Fibroblast of skin of right biceps (primary cell): ENCODE data around the gene RNU6-9.

Source experiments
- DNase-seq: peaks from one replicate; pipeline ENCODE4 v3.0.0-alpha.2; 2013

Gene RNU6-9

DNA sequence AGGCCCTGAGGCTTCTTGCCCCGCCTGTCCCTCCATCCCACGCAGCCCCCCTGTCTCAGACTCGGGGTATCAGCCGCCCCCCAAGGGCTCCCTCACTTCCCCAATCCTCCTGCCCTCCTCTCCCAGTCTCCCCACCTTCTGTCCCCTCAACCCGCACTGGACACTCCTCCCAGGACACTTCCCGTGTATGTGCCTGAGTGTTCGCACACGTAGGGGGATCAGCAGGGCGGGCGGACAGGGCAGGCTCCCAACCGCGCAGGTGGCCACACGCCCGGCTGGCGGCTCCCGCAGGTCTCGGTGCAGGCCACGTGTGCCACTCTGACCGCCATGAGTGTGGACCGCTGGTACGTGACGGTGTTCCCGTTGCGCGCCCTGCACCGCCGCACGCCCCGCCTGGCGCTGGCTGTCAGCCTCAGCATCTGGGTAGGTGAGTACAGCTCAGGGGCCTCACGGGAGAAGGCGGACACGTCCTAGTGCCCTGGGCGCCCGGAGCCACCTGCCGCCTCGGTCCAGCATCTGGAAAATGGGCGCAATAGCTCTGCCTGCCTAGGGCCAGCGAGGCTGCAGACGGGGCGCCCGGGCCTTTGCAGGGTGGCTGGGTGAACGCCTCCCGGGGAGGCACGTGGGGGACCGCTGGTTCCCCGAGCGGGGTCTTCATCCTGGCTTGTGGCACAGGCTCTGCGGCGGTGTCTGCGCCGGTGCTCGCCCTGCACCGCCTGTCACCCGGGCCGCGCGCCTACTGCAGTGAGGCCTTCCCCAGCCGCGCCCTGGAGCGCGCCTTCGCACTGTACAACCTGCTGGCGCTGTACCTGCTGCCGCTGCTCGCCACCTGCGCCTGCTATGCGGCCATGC, 26.1 kb downstream of the RNU6-9 start:
- no peak for DNase-seq

GRCh38 chr19:920051-920864, 27.0 kb downstream of the RNU6-9 start:
- DNase-seq: no peak

- DNase-seq: no peak
These were observed 31.3 kb downstream of the RNU6-9 start for GRCh38 chr19:924553-925086.

DNA sequence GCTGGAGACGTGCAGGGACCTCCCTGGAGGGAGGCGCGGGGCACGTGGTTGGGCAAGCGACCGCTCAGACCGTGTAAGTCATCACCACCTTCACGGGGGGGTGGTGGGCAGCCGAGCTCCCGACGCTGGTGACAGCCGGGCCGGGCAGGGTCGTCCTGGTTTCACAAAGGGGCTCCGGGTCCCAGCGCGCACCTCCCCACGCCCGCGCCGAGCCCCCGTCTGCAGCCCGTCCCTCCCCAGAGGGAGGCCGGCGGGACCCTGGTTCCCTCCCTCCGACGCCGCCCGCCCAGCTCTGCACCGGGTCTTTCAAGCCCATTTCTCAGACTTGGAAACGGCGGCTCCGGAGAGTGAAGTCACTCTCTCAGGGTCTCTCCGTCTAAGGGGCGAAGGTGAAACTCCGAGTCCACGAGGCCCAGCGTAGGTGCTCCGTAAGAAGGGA, 31.8 kb downstream of the RNU6-9 start:
- DNase-seq: peak; percentile 44

DNA sequence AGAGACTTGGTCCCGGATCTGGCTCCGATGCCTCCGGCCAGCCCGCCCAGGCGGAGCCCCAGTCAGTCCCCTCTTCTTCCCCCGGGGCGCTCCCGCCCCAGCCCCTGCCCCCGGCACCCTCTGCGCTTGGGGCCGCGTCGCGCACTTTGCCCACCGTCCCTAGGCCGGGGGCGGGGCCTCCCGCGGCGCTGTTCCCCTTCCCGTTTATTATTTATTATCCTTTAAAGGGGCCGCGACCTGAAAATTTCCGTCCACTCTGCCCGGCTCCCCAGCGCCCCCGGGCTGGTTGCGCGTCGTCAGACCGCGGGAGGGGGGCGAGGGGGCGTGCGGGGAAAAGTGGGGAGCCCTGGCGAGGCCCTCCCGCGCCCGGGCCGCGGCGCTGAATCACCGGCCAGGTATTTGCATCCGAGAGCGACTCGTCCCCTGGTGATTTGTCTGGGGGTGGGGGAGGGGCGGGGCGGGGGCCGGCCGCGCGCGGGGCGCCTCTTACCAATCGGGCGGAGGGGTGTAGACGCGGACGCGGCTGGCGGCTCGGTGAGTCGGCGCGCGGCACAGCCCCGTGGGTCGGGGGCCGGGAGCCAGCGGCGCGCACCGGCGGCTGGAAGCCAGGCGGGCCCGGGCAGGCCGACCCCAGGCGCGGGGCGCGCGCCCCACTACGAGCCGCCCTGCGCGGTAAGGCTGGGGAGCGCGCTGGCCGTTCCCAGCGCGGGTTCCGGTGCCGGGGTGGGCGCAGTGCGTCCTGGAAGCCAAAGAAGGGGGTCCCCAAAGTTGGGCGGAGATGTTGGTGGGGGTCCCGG, 32.4 kb downstream of the RNU6-9 start, which contains the start of gene ARID3A:
TSS of gene ARID3A (plus strand) at position 510 of the 797 bp plus-strand sequence. CDS start 3,494 bp downstream, outside the sequence.
- DNase-seq: peak; percentile 89

- no peak for DNase-seq
These were observed 33.0 kb downstream of the RNU6-9 start for GRCh38 chr19:926323-926588.

DNA sequence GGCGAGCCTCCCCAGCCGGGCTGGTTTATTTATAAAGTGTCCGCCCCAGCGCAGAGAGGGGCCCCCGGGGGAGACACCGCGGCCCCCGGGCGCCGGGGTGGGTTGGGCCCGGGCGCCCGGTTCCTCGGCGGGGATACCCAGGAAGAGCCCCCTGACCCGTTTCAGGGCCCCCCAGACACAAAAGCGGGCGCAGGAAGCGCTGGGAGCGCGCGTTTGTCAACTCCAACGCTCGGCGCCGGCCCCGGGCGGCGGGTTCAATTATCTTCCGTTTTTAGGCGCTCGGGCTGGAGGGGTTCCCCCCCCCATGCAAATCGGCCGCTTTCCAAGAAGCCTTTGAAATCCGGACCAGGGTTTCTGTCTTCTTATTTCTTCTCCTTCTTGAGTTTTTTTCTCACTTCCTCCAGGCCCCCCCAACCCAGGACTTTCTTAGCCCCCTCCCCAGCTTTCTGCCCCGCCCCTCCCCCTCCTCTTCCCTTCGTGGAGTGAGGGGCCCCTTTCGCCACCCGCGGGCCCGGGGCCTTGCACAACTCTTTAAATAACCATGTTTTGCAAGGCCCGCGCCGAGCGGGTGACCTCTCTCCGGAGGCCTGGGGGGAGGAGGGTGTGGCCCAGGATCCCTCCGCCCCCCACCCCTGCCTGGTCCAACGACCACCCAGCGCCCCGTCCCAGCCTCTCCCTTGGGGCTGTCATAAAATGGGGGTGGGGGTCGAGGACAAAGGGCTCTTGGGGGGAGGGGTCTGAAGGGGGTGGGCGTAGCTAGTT, 33.5 kb downstream of the RNU6-9 start:
- DNase-seq: peak; percentile 42

DNA sequence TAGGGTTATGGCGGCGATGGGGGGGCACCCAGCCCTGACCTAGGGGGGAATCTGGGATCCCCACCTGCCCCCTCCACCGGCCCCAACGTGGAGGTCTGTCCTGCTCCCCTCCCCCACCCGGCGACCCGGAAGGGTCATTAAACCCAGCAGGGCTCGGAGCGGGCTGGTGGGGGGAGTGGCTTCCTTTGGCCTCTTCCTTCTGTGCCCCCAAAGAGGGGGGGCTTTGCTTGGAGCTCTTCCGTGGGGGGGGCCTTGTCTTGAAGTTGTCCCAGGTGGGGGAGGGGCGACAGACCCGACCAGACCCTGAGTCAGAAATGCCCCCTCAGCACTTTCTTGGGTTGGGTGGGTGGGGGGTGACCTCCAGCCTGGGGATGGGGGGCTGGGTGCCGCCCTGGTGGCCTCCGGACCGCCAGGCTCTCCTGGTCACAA, 34.1 kb downstream of the RNU6-9 start:
- DNase-seq: no peak

DNA sequence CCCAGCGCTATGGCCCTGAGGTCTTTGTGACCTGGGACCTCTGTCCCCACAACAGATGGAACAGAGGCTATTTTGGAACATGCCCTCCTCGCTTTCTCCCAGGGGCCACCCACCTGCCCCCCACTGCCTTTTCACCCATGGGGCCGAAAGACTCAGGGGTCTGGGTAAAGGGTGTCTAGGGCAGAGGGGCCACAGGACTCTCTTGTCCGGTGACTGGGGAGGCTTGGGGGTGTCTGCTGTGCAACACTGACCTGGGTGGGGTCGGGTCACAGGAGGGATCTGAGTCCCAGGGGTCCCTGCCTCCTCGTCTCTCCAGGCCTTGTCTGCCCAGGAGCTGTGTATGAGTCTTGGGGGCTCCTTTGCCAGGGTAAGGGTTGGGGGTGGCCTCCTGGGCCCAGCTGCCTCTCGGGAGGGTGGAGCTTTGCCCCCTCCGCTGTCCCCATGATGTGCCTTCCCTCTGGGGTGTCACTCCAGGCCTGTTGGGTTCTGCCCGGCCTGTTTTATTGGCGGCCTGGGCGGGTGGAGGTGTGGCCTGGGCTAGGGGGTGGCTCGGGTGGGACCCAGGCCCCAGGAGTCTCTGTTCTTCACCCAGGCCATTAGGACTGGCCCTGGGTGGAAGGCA, 34.6 kb downstream of the RNU6-9 start:
- DNase-seq: no peak

GRCh38 chr19:928471-929202, 35.4 kb downstream of the RNU6-9 start:
- DNase-seq: no peak

- DNase-seq: no peak
These were observed 36.1 kb downstream of the RNU6-9 start for GRCh38 chr19:929203-929890.

DNA sequence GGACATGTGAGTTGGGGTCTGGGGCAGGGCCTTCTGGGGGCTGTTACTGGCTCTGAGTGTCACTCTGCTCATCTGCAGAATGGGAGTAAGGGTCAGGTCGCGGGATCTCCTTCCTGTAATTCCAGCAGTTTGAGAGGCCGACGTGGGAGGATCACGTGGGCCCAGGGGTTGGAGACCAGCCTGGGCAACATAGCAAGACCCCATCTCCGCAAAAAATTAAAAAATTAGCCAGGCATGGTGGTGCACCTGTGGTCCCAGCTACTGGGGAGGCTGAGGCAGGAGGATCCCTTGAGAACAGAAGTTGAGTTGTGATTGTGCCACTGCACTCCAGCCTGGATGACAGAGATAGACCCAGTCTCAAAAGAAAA, 36.6 kb downstream of the RNU6-9 start:
- DNase-seq: no peak

GRCh38 chr19:931860-932647, 38.8 kb downstream of the RNU6-9 start:
- DNase-seq: no peak

DNA sequence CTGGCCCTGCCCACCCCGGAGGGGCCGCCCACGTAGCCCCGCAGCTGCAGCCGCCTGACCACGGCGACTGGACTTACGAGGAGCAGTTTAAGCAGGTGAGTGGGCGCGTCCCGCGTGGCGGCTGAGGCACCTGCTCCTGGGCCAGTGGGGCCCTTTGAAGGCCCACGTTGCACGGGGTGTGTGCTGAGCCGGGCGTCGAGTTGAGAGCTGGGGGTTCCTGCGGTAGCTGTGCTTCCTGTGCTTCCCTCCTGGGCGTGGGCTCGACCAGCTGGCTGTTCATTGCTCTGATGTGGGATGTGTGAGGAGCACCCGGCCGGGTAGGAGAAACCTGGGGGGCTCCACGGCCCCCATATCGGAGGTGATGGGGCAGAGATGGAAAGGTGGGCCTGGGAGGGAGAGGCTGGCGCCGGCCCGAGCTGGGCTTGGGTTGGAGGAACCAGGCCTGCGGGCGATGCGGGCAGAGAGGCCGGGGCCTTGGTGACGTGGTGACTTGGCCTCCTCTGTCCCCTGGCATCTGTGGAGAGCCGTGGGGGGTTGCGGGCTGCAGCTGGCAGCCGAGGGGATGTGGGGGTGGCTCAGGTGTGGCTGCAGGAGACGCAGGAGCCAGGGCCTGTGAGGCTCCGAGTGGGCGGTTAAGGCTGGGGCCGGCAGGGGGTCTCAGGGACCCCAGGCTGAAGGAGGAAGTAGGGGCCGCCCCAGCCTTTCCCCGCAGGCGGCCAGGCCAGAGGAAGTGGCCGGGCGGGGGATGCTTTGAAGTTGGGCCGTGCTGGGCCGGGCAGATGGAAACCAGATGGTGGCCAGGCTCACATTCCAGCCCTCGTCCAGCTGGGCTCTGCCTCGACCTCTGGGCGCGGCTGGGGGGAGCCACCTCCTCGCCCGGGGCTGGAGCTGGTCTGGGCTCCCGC, 39.6 kb downstream of the RNU6-9 start:
- DNase-seq: peak; percentile 55

GRCh38 chr19:933553-933882, 40.2 kb downstream of the RNU6-9 start:
- no peak for DNase-seq

- DNase-seq: no peak
These were observed 41.0 kb downstream of the RNU6-9 start for GRCh38 chr19:934197-934840.

- DNase-seq: no peak
These were observed 41.7 kb downstream of the RNU6-9 start for GRCh38 chr19:934865-935479.

DNA sequence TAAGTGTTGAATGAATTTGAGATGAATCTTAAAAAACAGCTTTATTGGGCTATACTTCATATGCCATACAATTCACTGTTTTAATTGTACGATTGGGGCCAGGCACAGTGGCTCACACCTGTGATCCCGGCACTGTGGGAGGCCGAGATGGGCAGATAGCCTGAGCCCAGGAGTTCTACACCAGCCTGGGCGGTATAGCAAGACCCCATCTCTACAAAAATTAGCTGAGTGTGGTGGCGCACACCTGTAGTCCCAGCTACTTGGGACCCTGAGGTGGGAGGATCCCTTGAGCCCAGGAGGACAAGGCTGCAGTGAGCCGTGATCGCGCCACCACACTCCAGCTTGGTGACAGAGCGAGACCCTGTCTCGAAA, 42.9 kb downstream of the RNU6-9 start:
- DNase-seq: no peak
